NCI-H748 (cell line): ENCODE data around the gene ODR4.
"Not testable (repeated sequence)": the region's sequence is repeated elsewhere in the genome, so short reads cannot be mapped to it uniquely, and the experiment has no call there.

Experiments used
- DNase-seq: peaks from one replicate; lab custom pipeline; 2025; ENCODE audit not compliant: unreplicated experiment; lab: John Stamatoyannopoulos, UW

ODR4 gene

GRCh38 chr1:186420923-186421322 is 45.3 kb downstream of the ODR4 start:
- no peak for DNase-seq

- no peak for DNase-seq
These were observed 45.8 kb downstream of the ODR4 start for GRCh38 chr1:186421446-186421845.

GRCh38 chr1:186424539-186424938 is 48.9 kb downstream of the ODR4 start:
- no peak for DNase-seq

GRCh38 chr1:186426118-186426517 is 50.5 kb downstream of the ODR4 start:
- no peak for DNase-seq

GRCh38 chr1:186429017-186429416 is 53.4 kb downstream of the ODR4 start:
- DNase-seq, result no peak

- no peak for DNase-seq
These were observed 59.7 kb downstream of the ODR4 start for GRCh38 chr1:186435336-186435735.

- no peak for DNase-seq
These were observed 62.9 kb downstream of the ODR4 start for GRCh38 chr1:186438567-186438966.

GRCh38 chr1:186440584-186440983 is 64.9 kb downstream of the ODR4 start:
- DNase-seq, result peak; percentile 90

GRCh38 chr1:186442651-186443375 is 67.2 kb downstream of the ODR4 start:
- DNase-seq, result peak; percentile 56

- no peak for DNase-seq
These were observed 68.0 kb downstream of the ODR4 start for GRCh38 chr1:186443638-186444037.

GRCh38 chr1:186446152-186446551 is 70.5 kb downstream of the ODR4 start:
- DNase-seq, result no peak

GRCh38 chr1:186454981-186455380 is 79.3 kb downstream of the ODR4 start:
- DNase-seq, result no peak

GRCh38 chr1:186456729-186457255 is 81.2 kb downstream of the ODR4 start:
- DNase-seq, result no peak

- not testable (repeated sequence) for DNase-seq
These were observed 83.5 kb downstream of the ODR4 start for GRCh38 chr1:186459161-186459560.

- DNase-seq, result no peak
These were observed 85.4 kb downstream of the ODR4 start, which contains the start of gene PDC for GRCh38 chr1:186461014-186461413. PDC (minus strand) TSS chr1:186461114; CDS start chr1:186449459, 11,655 bp downstream.

GRCh38 chr1:186463511-186463910 is 87.9 kb downstream of the ODR4 start:
- no peak for DNase-seq

- no peak for DNase-seq
These were observed 88.3 kb downstream of the ODR4 start for GRCh38 chr1:186463926-186464325.

GRCh38 chr1:186465491-186465890 is 89.9 kb downstream of the ODR4 start:
- not testable (repeated sequence) for DNase-seq

- DNase-seq, result no peak
These were observed 90.3 kb downstream of the ODR4 start for GRCh38 chr1:186465946-186466345.
